K562 (cell line): ENCODE data around the gene ZBED4. TPM values are rescaled to one million over a fixed set of nuclear protein-coding genes. Genes with fewer than 3 reads are reported as not detected.

ENCODE experiments used
- HCFC1 ChIP-seq: IDR thresholded peaks from 2 replicates; pipeline ENCODE4 v1.6.1; 2012; ENCODE audit warnings: low read depth, low read length, improper control_type of control experiment
- KLF16 ChIP-seq: IDR thresholded peaks from 2 replicates; pipeline ENCODE4 v1.6.1; 2016; ENCODE audit warnings: antibody characterized with exemption
- MEF2D ChIP-seq: conservative IDR thresholded peaks from 2 replicates; pipeline ENCODE4 v1.6.1; 2016; ENCODE audit warnings: low read depth, missing genetic modification characterization, missing compliant biosample characterization
- MTA3 ChIP-seq: fragments of 450-650 bp; formaldehyde crosslinking; IDR thresholded peaks from 2 replicates; pipeline ENCODE4 v1.6.1; 2017; ENCODE audit warnings: mild to moderate bottlenecking, borderline replicate concordance
- MXI1 ChIP-seq: IDR thresholded peaks from 2 replicates; pipeline ENCODE4 v1.6.1; 2011; ENCODE audit warnings: low read depth, mild to moderate bottlenecking, improper control_type of control experiment, low read length
- NUFIP1 ChIP-seq: fragments of 450-650 bp; IDR thresholded peaks from 2 replicates; pipeline ENCODE4 v1.6.1; 2018; ENCODE audit not compliant: partially characterized antibody
- SMARCE1 ChIP-seq: fragments of 450-650 bp; IDR thresholded peaks from 2 replicates; pipeline ENCODE4 v1.7.1; 2016; ENCODE audit warnings: mild to moderate bottlenecking
- SPI1 ChIP-seq: IDR thresholded peaks from 2 replicates; pipeline ENCODE4 v1.6.1; 2011; ENCODE audit warnings: low read depth, low read length, control low read depth, borderline replicate concordance
- TARDBP ChIP-seq: fragments of 450-650 bp; IDR thresholded peaks from 2 replicates; pipeline ENCODE4 v1.6.1; 2016
- polyA plus RNA-seq, 8 experiments: library from polyadenylated mRNA; depleted of rRNA in 4 of 8; stranded (reverse) in 5 of 8; unstranded in 3 of 8; fragments of >200 nt; fragmentation: Nextera tagmentation in 2 of 8; fragmentation: Illumina TruSeq in 1 of 8; extraction: Ambion mirVana in 2 of 8; extraction: Trizol in 1 of 8; gene quantifications; 2 replicates each; pipeline versions ENCODE4 v1.2.1 to v1.2.3, GENCODE V29; 2011 to 2014; ENCODE audit warnings: inconsistent platforms in 1 of 8, missing spikeins in 1 of 8
- total RNA-seq, 7 experiments: library from RNA; depleted of rRNA in 6 of 7; stranded (reverse); fragments of >200 nt in 6 of 7; fragmentation: Illumina TruSeq in 2 of 7; extraction: Trizol in 2 of 7; gene quantifications; 2 replicates each; pipeline versions ENCODE4 v1.2.1 to v1.2.3, GENCODE V29; 2011 to 2021; ENCODE audit warnings: low replicate concordance in 1 of 7
- TF ChIP-seq, protein P1 (sequence below): fragments of 200-800 bp; sonication (Bioruptor generic); IDR thresholded peaks from 2 replicates; pipeline ENCODE4 v1.6.1; 2016; ENCODE audit warnings: missing genetic modification characterization, missing compliant biosample characterization
- TF ChIP-seq, protein P2 (sequence below), 3 experiments: fragments of 200-800 bp in 1 of 3; sonication (Bioruptor generic) in 1 of 3; sonication (generic) in 1 of 3; formaldehyde crosslinking in 1 of 3; IDR thresholded peaks; 2 replicates each; pipeline versions ENCODE4 v1.6.1 to v1.8.0; 2016 to 2022; ENCODE audit warnings: mild to moderate bottlenecking in 2 of 3, missing compliant biosample characterization in 2 of 3, missing genetic modification characterization in 2 of 3, missing genetic modification reagents in 1 of 3
- TF ChIP-seq, protein P3 (sequence below): fragments of 450-650 bp; formaldehyde crosslinking; IDR thresholded peaks from 2 replicates; pipeline ENCODE4 v1.4.0; 2020; ENCODE audit warnings: mild to moderate bottlenecking, moderate library complexity

ZBED4 gene
- total and polyA plus RNA-seq, 9 of the 15 experiments (the other 6 are each of a cell fraction or from before 2014, with no cell fraction given) = 1.5 to 16.8 (median 7.4) TPM

DNA sequence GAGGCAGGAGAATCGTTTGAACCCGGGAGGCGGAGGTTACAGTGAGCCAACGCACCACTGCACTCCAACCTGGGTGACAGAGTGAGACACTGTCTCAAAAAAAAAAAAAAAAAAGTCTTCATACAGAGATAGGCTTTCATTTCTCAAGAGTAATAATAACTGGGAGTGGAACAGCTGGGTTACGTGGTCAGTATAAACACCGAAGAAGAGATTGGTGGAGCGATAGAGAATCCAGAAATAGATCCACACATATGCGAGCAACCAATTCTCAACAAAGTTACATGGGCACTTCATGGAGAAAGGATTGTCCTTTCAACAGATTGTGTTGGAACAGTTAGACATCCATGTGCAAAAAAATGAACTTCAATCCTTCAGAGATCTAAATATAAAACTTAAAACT lies 24.6 kb downstream of the ZBED4 start (continued):
- no peak for TF ChIP-seq MTA3
- TF ChIP-seq TARDBP = no peak
- no peak for TF ChIP-seq KLF16
- TF ChIP-seq, protein P1, sequence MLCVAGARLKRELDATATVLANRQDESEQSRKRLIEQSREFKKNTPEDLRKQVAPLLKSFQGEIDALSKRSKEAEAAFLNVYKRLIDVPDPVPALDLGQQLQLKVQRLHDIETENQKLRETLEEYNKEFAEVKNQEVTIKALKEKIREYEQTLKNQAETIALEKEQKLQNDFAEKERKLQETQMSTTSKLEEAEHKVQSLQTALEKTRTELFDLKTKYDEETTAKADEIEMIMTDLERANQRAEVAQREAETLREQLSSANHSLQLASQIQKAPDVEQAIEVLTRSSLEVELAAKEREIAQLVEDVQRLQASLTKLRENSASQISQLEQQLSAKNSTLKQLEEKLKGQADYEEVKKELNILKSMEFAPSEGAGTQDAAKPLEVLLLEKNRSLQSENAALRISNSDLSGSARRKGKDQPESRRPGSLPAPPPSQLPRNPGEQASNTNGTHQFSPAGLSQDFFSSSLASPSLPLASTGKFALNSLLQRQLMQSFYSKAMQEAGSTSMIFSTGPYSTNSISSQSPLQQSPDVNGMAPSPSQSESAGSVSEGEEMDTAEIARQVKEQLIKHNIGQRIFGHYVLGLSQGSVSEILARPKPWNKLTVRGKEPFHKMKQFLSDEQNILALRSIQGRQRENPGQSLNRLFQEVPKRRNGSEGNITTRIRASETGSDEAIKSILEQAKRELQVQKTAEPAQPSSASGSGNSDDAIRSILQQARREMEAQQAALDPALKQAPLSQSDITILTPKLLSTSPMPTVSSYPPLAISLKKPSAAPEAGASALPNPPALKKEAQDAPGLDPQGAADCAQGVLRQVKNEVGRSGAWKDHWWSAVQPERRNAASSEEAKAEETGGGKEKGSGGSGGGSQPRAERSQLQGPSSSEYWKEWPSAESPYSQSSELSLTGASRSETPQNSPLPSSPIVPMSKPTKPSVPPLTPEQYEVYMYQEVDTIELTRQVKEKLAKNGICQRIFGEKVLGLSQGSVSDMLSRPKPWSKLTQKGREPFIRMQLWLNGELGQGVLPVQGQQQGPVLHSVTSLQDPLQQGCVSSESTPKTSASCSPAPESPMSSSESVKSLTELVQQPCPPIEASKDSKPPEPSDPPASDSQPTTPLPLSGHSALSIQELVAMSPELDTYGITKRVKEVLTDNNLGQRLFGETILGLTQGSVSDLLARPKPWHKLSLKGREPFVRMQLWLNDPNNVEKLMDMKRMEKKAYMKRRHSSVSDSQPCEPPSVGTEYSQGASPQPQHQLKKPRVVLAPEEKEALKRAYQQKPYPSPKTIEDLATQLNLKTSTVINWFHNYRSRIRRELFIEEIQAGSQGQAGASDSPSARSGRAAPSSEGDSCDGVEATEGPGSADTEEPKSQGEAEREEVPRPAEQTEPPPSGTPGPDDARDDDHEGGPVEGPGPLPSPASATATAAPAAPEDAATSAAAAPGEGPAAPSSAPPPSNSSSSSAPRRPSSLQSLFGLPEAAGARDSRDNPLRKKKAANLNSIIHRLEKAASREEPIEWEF = no peak
- TF ChIP-seq SMARCE1 = no peak
- no peak for TF ChIP-seq MXI1
- TF ChIP-seq SPI1 = no peak
- TF ChIP-seq, protein P2, sequence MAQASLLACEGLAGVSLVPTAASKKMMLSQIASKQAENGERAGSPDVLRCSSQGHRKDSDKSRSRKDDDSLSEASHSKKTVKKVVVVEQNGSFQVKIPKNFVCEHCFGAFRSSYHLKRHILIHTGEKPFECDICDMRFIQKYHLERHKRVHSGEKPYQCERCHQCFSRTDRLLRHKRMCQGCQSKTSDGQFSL (CRISPR knock-in tag; IDR thresholded peaks at IDR 0.05) = no peak
- TF ChIP-seq, protein P2 (tag; IDR thresholded peaks at IDR 0.05) = no peak
- no peak for TF ChIP-seq HCFC1
- no peak for TF ChIP-seq NUFIP1
- TF ChIP-seq, protein P3, sequence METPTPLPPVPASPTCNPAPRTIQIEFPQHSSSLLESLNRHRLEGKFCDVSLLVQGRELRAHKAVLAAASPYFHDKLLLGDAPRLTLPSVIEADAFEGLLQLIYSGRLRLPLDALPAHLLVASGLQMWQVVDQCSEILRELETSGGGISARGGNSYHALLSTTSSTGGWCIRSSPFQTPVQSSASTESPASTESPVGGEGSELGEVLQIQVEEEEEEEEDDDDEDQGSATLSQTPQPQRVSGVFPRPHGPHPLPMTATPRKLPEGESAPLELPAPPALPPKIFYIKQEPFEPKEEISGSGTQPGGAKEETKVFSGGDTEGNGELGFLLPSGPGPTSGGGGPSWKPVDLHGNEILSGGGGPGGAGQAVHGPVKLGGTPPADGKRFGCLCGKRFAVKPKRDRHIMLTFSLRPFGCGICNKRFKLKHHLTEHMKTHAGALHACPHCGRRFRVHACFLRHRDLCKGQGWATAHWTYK (CRISPR knock-in tag) = no peak
- TF ChIP-seq MEF2D (tag) = no peak
